ENCODE measurements around the gene NF1. TPM values are rescaled to one million over a fixed set of nuclear protein-coding genes. Genes with fewer than 3 reads are reported as not detected.
"Not testable (repeated sequence)": the region's sequence is repeated elsewhere in the genome, so short reads cannot be mapped to it uniquely, and the experiment has no call there.

The NF1 gene
- total RNA-seq, 1 donor from 2014 or later, result 82.5 TPM

GRCh38 chr17:31167111-31167510 is 72.3 kb downstream of the NF1 start:
- peaks cover 16% of the 10 kb centered on the region for H3K4me1 Mint-ChIP-seq (ENCODE audit: low read depth)
- H3K27ac Mint-ChIP-seq, result no peak overlapping the region
- DNase-seq (ENCODE audit: low spot score, unreplicated experiment), result no peak
- H3K27me3 Mint-ChIP-seq, result peaks cover 4% of the 10 kb centered on the region
- H3K4me3 Mint-ChIP-seq (ENCODE audit: low read depth), result no peak overlapping the region
- no peaks in the 10 kb centered on the region for H3K9me3 Mint-ChIP-seq (ENCODE audit: low read depth)
- TF ChIP-seq CTCF (IDR thresholded peaks at IDR 0.05; ENCODE audit: unreplicated experiment), result no peak
- peaks cover 30% of the 10 kb centered on the region for H3K36me3 Mint-ChIP-seq (ENCODE audit: insufficient read depth)

GRCh38 chr17:31171701-31172100 is 76.9 kb downstream of the NF1 start:
- H3K27me3 Mint-ChIP-seq, result no peaks in the 10 kb centered on the region
- no peak overlapping the region for H3K4me3 Mint-ChIP-seq (ENCODE audit: low read depth)
- H3K27ac Mint-ChIP-seq, result no peak overlapping the region
- peaks cover 7% of the 10 kb centered on the region for H3K4me1 Mint-ChIP-seq (ENCODE audit: low read depth)
- H3K36me3 Mint-ChIP-seq (ENCODE audit: insufficient read depth), result peaks cover 36% of the 10 kb centered on the region
- H3K9me3 Mint-ChIP-seq (ENCODE audit: low read depth), result no peaks in the 10 kb centered on the region
- TF ChIP-seq CTCF (IDR thresholded peaks at IDR 0.05; ENCODE audit: unreplicated experiment), result no peak
- DNase-seq (ENCODE audit: low spot score, unreplicated experiment), result no peak

- no peak for DNase-seq (ENCODE audit: low spot score, unreplicated experiment)
- no peak overlapping the region for H3K4me3 Mint-ChIP-seq (ENCODE audit: low read depth)
- no peaks in the 10 kb centered on the region for H3K27me3 Mint-ChIP-seq
- no peak overlapping the region for H3K27ac Mint-ChIP-seq
- peaks cover 1% of the 10 kb centered on the region for H3K4me1 Mint-ChIP-seq (ENCODE audit: low read depth)
- no peak for TF ChIP-seq CTCF (IDR thresholded peaks at IDR 0.05; ENCODE audit: unreplicated experiment)
- peaks cover 4% of the 10 kb centered on the region for H3K9me3 Mint-ChIP-seq (ENCODE audit: low read depth)
- H3K36me3 Mint-ChIP-seq (ENCODE audit: insufficient read depth), result peaks cover 41% of the 10 kb centered on the region
Observed at GRCh38 chr17:31172388-31172787, 77.6 kb downstream of the NF1 start.

- Mint-ChIP-seq H3K36me3 (ENCODE audit: insufficient read depth) (peaks cover 47% of the 10 kb centered on the region), H3K4me3 (ENCODE audit: low read depth) (no peak overlapping the region), H3K27me3 (no peaks in the 10 kb centered on the region), H3K27ac (no peak overlapping the region), H3K9me3 (ENCODE audit: low read depth) (peaks cover 8% of the 10 kb centered on the region), H3K4me1 (ENCODE audit: low read depth) (peaks cover 8% of the 10 kb centered on the region)
- no peak for TF ChIP-seq CTCF (IDR thresholded peaks at IDR 0.05; ENCODE audit: unreplicated experiment)
- no peak for DNase-seq (ENCODE audit: low spot score, unreplicated experiment)
Observed at GRCh38 chr17:31174215-31174614, 79.4 kb downstream of the NF1 start.

- H3K9me3 Mint-ChIP-seq (ENCODE audit: low read depth), result peaks cover 8% of the 10 kb centered on the region
- H3K27ac Mint-ChIP-seq, result no peak overlapping the region
- peaks cover 42% of the 10 kb centered on the region for H3K36me3 Mint-ChIP-seq (ENCODE audit: insufficient read depth)
- DNase-seq (ENCODE audit: low spot score, unreplicated experiment), result no peak
- peaks cover 14% of the 10 kb centered on the region for H3K4me1 Mint-ChIP-seq (ENCODE audit: low read depth)
- TF ChIP-seq CTCF (IDR thresholded peaks at IDR 0.05; ENCODE audit: unreplicated experiment), result no peak
- H3K4me3 Mint-ChIP-seq (ENCODE audit: low read depth), result no peak overlapping the region
- no peaks in the 10 kb centered on the region for H3K27me3 Mint-ChIP-seq
Observed at GRCh38 chr17:31175237-31175636, 80.5 kb downstream of the NF1 start.

GRCh38 chr17:31176143-31176542 is 81.4 kb downstream of the NF1 start:
- not testable (repeated sequence) for H3K27me3 Mint-ChIP-seq; H3K4me3 Mint-ChIP-seq (ENCODE audit: low read depth); H3K9me3 Mint-ChIP-seq (ENCODE audit: low read depth); H3K27ac Mint-ChIP-seq; DNase-seq (ENCODE audit: low spot score, unreplicated experiment)
- Mint-ChIP-seq H3K4me1 (ENCODE audit: low read depth) (peaks cover 16% of the 10 kb centered on the region), H3K36me3 (ENCODE audit: insufficient read depth) (peaks cover 40% of the 10 kb centered on the region)

GRCh38 chr17:31178951-31179350 is 84.2 kb downstream of the NF1 start:
- H3K27me3 Mint-ChIP-seq; H3K9me3 Mint-ChIP-seq (ENCODE audit: low read depth); DNase-seq (ENCODE audit: low spot score, unreplicated experiment); H3K4me3 Mint-ChIP-seq (ENCODE audit: low read depth): not testable (repeated sequence)
- peaks cover 47% of the 10 kb centered on the region for H3K36me3 Mint-ChIP-seq (ENCODE audit: insufficient read depth)
- peaks cover 16% of the 10 kb centered on the region for H3K4me1 Mint-ChIP-seq (ENCODE audit: low read depth)
- H3K27ac Mint-ChIP-seq, result peak overlapping the region; percentile 67

All from progenitor cell of endocrine pancreas (in vitro differentiated cells).